Measurements from ENCODE around the gene SHCBP1L.
"Not testable (repeated sequence)": the region's sequence is repeated elsewhere in the genome, so short reads cannot be mapped to it uniquely, and the experiment has no call there.

SHCBP1L gene

DNA sequence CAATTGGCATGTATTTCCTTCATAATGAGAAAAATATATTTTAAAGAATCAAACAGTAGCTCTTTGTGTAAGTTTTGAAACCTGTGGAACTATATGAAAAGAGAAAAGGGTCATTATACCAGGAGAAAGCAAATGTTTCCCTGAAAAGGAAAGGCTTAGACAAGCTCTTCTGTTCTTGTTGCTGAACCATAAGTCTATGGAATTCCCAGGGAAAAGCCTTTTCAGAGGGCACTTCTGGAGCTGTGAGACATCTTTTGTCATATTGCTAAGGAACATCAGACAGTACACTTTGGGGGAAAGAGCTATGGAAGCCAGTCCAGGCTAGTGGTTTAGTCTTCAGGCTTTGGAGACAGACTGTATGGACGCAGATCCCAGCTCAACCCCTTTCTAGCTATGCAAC, 12.1 kb upstream of the SHCBP1L start:
- no peak for DNase-seq (ENCODE audit: low spot score)

DNA sequence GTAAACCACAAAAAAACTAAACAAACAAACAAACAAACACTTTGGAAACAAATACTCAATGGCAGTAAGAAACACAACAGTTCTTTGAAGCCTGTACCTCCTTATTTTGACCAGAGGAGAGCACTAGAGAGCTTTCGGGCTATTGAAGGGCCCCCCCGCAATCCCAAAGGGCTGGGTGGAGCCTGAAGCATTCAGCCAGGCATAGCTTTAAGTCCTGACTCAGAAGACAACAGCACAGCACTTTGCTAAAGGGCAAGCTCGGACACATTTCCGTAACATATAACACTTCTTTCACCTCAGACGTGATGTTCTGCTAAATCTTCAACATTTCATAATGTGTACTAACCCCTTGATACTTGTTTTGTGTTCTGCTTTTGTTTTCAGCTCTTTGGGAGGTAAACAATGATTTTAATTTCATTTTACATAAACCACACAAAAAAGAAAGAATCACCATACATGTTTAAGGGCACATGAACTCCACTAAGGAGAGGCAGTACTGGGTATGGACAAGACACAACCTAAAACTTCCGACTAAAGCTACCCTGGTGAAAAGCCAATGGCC, 9.7 kb upstream of the SHCBP1L start:
- DNase-seq (ENCODE audit: low spot score), result peak; percentile 95

- DNase-seq (ENCODE audit: low spot score), result no peak
Measured at GRCh38 chr1:182960046-182960445, 7.1 kb upstream of the SHCBP1L start.

DNA sequence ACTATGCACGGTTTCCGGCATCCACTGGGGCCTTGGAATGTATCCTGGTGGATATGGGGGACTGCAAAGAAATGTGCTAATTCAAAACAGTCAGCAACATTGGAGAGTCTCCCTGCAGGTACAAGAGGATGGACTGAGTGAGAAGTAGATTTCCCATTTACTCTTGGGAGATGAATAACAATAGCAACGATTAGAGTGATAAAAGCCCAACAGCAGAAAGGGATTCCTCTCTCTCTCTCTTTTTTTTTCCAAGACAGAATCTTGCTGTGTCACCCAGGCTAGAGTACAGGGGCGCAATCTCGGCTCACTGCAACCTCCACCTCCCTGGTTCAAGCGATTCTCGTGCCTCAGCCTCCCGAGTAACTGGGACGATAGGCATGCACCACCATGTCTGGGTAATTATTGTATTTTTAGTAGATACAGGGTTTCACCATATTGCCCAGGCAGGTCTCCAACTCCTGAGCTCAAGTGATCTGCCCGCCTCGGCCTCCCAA, 5.0 kb upstream of the SHCBP1L start:
- DNase-seq (ENCODE audit: low spot score), result no peak

GRCh38 chr1:182956708-182957365, 3.9 kb upstream of the SHCBP1L start:
- no peak for DNase-seq (ENCODE audit: low spot score)

DNA sequence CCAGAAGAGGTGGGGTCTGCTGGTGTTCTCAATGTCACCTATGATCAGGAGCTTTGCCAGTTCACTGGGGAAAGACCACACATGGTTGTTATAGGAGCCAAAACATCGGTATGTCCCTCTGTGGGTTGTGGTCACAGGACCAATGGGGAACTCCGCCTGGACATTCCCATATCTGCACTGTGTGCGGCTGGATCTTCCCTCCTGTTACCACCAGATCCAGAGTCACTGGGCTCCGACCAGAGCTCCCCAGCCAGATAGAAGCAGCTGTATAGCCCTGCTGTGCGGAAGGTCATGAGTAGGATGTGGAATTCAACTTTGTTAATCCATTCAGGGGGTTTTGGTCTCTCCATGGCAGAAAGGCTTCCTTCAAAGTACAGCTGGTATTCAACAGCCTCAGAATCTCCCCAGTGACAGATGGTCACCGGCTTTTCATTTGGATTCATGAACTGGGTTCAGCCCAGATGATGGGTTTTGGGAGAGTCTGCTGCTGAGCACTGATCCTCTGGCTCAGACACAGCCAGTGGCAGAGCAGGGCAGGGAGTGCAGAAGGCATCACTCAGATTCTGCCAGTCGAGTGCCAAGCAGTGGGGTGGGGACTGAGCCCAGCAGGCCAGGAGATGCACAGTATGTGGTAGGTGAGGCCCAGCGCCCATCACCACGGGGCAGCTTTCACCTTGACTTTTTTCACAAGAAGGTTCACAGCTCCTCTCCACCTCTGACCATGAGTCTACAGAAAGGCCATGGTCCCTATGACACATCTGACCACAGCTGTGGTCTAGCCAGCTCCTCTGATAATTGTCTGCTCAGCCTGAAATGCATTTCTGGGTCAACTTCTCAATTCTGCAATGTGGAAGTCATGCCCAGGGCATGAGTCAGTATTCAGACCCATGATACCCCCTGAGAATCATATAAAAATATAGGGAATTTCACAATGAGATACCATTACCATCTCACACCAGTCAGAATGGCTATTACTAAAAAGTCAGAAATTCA, 2.9 kb upstream of the SHCBP1L start:
- peak; percentile 93 for DNase-seq (ENCODE audit: low spot score)

- DNase-seq (ENCODE audit: low spot score), result no peak
Measured at GRCh38 chr1:182953826-182954225, 860 bp upstream of the SHCBP1L start.

DNA sequence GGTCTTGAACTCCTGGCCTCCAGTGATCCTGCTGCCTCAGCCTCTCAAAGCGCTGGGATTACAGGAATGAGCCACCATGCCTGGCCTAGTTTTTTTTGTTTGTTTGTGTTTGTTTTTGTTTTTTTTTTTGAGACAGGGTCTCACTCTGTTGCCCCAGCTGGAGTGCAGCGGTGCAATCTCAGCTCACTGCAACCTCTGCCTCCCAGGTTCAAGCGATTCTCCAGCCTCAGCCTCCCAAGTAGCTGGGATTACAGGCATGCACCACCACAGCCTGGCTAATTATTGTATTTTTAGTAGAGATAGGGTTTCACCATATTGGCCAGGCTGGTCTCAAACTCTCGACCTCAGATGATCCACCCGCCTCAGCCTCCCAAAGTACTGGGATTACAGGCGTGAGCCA, 9.6 kb downstream of the SHCBP1L start:
- DNase-seq (ENCODE audit: low spot score), result not testable (repeated sequence)

DNA sequence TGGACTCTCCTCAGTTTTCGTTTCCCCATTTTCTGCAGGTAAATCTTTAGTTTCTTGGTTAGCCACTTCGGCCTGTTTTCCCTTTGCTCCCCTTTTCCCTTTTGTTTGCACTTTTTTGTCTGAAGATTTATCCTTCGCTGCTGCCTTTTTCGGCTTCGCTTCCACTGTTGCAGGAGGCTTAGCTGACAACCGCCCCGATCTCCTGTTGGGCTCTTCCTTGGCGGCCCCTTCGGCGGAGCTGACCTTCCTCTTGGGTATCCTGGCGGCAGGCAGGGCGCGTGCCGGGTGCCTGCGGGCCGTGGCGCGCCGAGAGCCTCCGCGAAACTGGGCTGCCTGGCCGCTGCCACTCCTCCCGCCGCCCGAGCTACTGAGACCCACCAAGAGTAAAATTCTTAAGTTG, 10.8 kb downstream of the SHCBP1L start:
- not testable (repeated sequence) for DNase-seq (ENCODE audit: low spot score)

GRCh38 chr1:182939413-182939812, 13.6 kb downstream of the SHCBP1L start:
- DNase-seq (ENCODE audit: low spot score), result no peak

DNA sequence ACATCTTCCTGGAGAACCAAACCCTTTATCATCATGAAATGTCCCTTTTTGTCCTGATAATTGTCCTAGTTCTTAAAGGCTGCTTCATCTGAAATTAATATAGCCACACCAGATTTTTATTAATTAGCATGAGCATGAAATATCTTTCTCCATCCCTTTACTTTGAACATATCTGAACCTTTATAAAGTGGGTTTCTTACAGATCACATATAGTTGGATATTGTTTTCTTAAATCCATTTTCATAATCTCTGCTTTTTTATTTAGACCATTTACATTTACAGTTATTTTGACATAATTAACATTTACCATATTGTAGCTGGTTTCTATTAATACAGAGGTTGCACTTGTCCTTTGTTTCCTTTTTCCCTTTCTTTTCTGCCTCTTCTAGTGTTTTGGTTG, 17.2 kb downstream of the SHCBP1L start:
- no peak for DNase-seq (ENCODE audit: low spot score)

- no peak for DNase-seq (ENCODE audit: low spot score)
Measured at GRCh38 chr1:182930985-182931384, 22.0 kb downstream of the SHCBP1L start.

- no peak for DNase-seq (ENCODE audit: low spot score)
Measured at GRCh38 chr1:182927693-182928433, 25.1 kb downstream of the SHCBP1L start.

- no peak for DNase-seq (ENCODE audit: low spot score)
Measured at GRCh38 chr1:182925661-182926060, 27.3 kb downstream of the SHCBP1L start.

GRCh38 chr1:182917378-182917777, 35.6 kb downstream of the SHCBP1L start:
- no peak for DNase-seq (ENCODE audit: low spot score)

DNA sequence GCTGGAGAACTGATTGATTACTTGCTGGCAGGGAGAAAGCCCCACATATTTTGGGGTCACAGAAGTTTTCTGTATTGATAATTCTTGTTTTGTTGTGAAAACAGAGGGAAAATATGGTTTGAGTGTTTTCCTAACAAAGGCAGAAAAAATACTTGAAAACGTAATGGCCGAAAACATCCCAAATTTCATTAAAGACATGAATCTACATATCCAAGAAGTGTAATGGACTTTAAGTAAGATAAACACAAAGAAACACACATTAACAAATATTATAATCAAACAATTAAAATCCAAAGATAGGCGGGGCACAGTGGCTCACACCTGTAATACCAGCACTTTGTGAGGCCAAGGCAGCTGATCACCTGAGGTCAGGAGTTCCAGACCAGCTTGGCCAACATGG, 39.6 kb downstream of the SHCBP1L start:
- DNase-seq (ENCODE audit: low spot score), result no peak

DNA sequence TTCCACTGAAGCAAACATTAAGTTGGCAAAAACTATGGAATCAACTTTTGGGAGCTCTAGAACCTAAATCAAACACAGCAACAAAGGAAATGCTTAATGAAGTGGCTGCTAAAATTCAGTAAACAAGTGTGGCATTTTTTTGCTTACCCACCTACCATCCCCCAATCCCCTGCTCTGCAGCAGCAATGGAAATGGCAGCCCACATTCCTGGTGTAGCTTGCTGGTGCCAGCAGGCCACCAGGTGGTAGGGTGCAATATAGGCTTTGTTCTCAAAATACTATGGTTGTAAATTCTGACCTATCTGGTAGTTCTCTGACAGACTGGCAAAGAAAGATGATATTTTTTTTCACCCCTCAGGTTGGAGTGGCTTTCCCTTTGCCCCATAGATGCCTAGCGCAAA, 42.8 kb downstream of the SHCBP1L start:
- no peak for DNase-seq (ENCODE audit: low spot score)

- no peak for DNase-seq (ENCODE audit: low spot score)
Measured at GRCh38 chr1:182909578-182909977, 43.4 kb downstream of the SHCBP1L start.

- no peak for DNase-seq (ENCODE audit: low spot score)
Measured at GRCh38 chr1:182905321-182905720, 47.6 kb downstream of the SHCBP1L start.

DNA sequence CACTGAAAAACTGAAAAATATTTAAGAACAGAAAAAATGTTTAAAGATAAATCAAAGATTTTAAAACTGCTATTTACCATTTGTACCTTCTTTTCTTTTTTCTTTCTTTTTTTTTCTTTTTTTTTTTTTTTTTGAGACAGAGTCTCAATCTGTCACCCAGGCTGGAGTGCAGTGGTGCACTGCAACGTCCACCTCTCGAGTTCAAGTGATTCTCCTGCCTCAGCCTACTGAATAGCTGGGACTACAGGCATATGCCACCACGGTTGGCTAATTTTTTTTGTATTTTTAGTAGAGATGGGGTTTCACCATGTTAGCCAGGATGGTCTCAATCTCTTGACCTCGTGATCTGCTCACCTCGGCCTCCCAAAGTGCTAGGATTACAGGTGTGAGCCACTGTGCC, 51.0 kb downstream of the SHCBP1L start:
- not testable (repeated sequence) for DNase-seq (ENCODE audit: low spot score)

DNA sequence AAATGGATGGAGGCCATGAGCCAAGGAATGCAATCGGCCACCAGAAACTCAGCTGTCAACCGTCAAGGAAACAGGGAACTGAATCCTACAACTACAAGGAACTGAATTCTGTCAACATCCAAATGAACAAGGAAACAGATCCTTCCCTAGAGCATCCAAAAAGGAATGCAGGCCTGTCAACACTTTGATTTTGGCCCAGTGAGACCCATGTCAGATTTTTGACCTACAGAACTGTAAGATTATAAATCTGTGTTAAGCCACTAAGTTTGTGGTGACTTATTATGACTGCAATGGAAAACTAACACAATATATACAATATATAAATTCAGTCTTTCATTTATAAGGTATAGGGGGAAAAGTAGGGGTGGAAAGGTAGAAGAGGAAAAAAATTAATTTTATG, 55.3 kb downstream of the SHCBP1L start:
- DNase-seq (ENCODE audit: low spot score), result no peak
